Non-pigmented ciliary epithelial cell (primary cell): ENCODE results near the gene DYDC1.
"Not testable (repeated sequence)": the region's sequence is repeated elsewhere in the genome, so short reads cannot be mapped to it uniquely, and the experiment has no call there.

Experiments
- DNase-seq: peaks from one replicate; pipeline ENCODE4 v3.0.0-alpha.2; 2010; ENCODE audit warnings: low read depth

The DYDC1 gene

GRCh38 chr10:80356563-80356988, at the start of gene DYDC1, which contains the start of gene DYDC2:
Gene DYDC1, minus strand, starts transcription at chr10:80356755. Its CDS starts 4,154 bp downstream, at chr10:80352601.
Gene DYDC2, plus strand, starts transcription at chr10:80356781. Its CDS starts 5,663 bp downstream, at chr10:80362444.
- DNase-seq: no peak

- DNase-seq: no peak
Measured at GRCh38 chr10:80406204-80406603, 49.6 kb upstream of the DYDC1 start.

- DNase-seq: no peak
Measured at GRCh38 chr10:80405626-80406025, 49.1 kb upstream of the DYDC1 start.

GRCh38 chr10:80405035-80405434, 48.5 kb upstream of the DYDC1 start:
- no peak for DNase-seq

GRCh38 chr10:80400136-80400804, 43.7 kb upstream of the DYDC1 start:
- no peak for DNase-seq

GRCh38 chr10:80397014-80397413, 40.5 kb upstream of the DYDC1 start:
- no peak for DNase-seq

GRCh38 chr10:80394358-80394916, 37.9 kb upstream of the DYDC1 start:
- no peak for DNase-seq

GRCh38 chr10:80392250-80392649, 35.7 kb upstream of the DYDC1 start:
- DNase-seq: no peak

- no peak for DNase-seq
Measured at GRCh38 chr10:80390740-80391139, 34.2 kb upstream of the DYDC1 start.

GRCh38 chr10:80382989-80383388, 26.4 kb upstream of the DYDC1 start:
- DNase-seq: no peak

GRCh38 chr10:80380185-80380584, 23.6 kb upstream of the DYDC1 start:
- DNase-seq: no peak

GRCh38 chr10:80379701-80380100, 23.1 kb upstream of the DYDC1 start:
- no peak for DNase-seq

- no peak for DNase-seq
Measured at GRCh38 chr10:80373502-80373901, 16.9 kb upstream of the DYDC1 start.

- DNase-seq: no peak
Measured at GRCh38 chr10:80372675-80373074, 16.1 kb upstream of the DYDC1 start.

- DNase-seq: no peak
Measured at GRCh38 chr10:80371467-80371866, 14.9 kb upstream of the DYDC1 start.

GRCh38 chr10:80365510-80365909, 9.0 kb upstream of the DYDC1 start:
- DNase-seq: no peak

- no peak for DNase-seq
Measured at GRCh38 chr10:80359644-80360043, 3.1 kb upstream of the DYDC1 start.

GRCh38 chr10:80358925-80359324, 2.4 kb upstream of the DYDC1 start:
- DNase-seq: not testable (repeated sequence)

GRCh38 chr10:80357851-80358125, 1.2 kb upstream of the DYDC1 start:
- DNase-seq: no peak

- no peak for DNase-seq
Measured at GRCh38 chr10:80356989-80357850, 665 bp upstream of the DYDC1 start.

GRCh38 chr10:80351220-80351619, 5.3 kb downstream of the DYDC1 start:
- DNase-seq: no peak

- no peak for DNase-seq
Measured at GRCh38 chr10:80350251-80350650, 6.3 kb downstream of the DYDC1 start.

- no peak for DNase-seq
Measured at GRCh38 chr10:80344912-80345311, 11.6 kb downstream of the DYDC1 start.
